Caco-2 (cell line): ENCODE results near the gene SLC6A8. TPM values are rescaled to one million over a fixed set of nuclear protein-coding genes. Genes with fewer than 3 reads are reported as not detected.
A peak's percentile ranks its signal among the peaks of the same experiment; 100 is the strongest.

Experiments
- BruUV-seq: library from RNA; stranded (reverse); fragments of 400-500 nt; replicated peaks from 2 replicates; lab custom pipeline; 2021; lab: Mats Ljungman, UMichigan
- CTCF ChIA-PET: fragments of 300-600 bp; sonication (Branson Sonifier 250); formaldehyde crosslinking; loops from one replicate; lab custom pipeline; 2022; ENCODE audit warnings: antibody characterized with exemption; lab: Charles Lee
- POLR2A ChIA-PET: fragments of 300-600 bp; sonication (Branson Sonifier 250); formaldehyde crosslinking; loops from one replicate; lab custom pipeline; 2022; ENCODE audit warnings: antibody characterized with exemption; lab: Charles Lee
- DNase-seq, 2 experiments: peaks; one replicate each; pipeline versions ENCODE4 v3.0.0 to v3.0.0-alpha.2; 2020 to 2022
- H3K27me3 ChIP-seq: replicated peaks from 2 replicates; pipeline ENCODE4 v1.6.0; 2011; ENCODE audit warnings: low read length; ENCODE audit not compliant: control insufficient read depth, insufficient read depth
- H3K36me3 ChIP-seq: 2 replicates; pipeline ENCODE4 v1.5.1; 2011; ENCODE audit warnings: low read length; ENCODE audit not compliant: control insufficient read depth, insufficient read depth
- H3K4me1 ChIP-seq: fragments of 250-450 bp; sonication (Bioruptor Pico); 2 replicates; pipeline ENCODE4 v1.5.1; 2020; ENCODE audit warnings: mild to moderate bottlenecking
- H3K4me3 ChIP-seq: 2 replicates; pipeline ENCODE4 v1.5.1; 2011; ENCODE audit warnings: low read depth, mild to moderate bottlenecking, control low read depth, low read length
- H3K9me3 ChIP-seq: fragments of 250-450 bp; sonication (Bioruptor Pico); 2 replicates; pipeline ENCODE4 v1.5.1; 2020; ENCODE audit warnings: mild to moderate bottlenecking, moderate library complexity
- H3K27ac Mint-ChIP-seq: one replicate; pipeline ENCODE4 v1.8.0; 2022; ENCODE audit warnings: mixed read lengths; ENCODE audit not compliant: unreplicated experiment
- H3K27me3 Mint-ChIP-seq: one replicate; pipeline ENCODE4 v1.8.0; 2022; ENCODE audit warnings: mixed read lengths; ENCODE audit not compliant: insufficient read depth, unreplicated experiment
- H3K36me3 Mint-ChIP-seq: one replicate; pipeline ENCODE4 v1.8.0; 2022; ENCODE audit warnings: mild to moderate bottlenecking, mixed read lengths; ENCODE audit not compliant: insufficient read depth, unreplicated experiment
- H3K4me1 Mint-ChIP-seq: one replicate; pipeline ENCODE4 v1.8.0; 2022; ENCODE audit warnings: low read depth, mixed read lengths; ENCODE audit not compliant: unreplicated experiment
- H3K4me3 Mint-ChIP-seq: one replicate; pipeline ENCODE4 v1.8.0; 2022; ENCODE audit warnings: mild to moderate bottlenecking, moderate library complexity, mixed read lengths; ENCODE audit not compliant: unreplicated experiment
- H3K9me3 Mint-ChIP-seq: one replicate; pipeline ENCODE4 v1.8.0; 2022; ENCODE audit warnings: mixed read lengths; ENCODE audit not compliant: unreplicated experiment
- intact Hi-C: fragments of 100-400 bp; cut with micrococcal nuclease; formaldehyde crosslinking; loops from one replicate; pipeline ENCODE4 v1.10.0; 2022; ENCODE audit not compliant: unreplicated experiment
- total RNA-seq: library from RNA; stranded (reverse); gene quantifications from 2 replicates; pipeline ENCODE4 v1.2.3, GENCODE V29; 2022
- TF ChIP-seq, protein P1 (sequence below), 2 experiments: fragments of 200-600 bp in 1 of 2; IDR thresholded peaks; 1 replicate in 1 of 2; 2 replicates in 1 of 2; pipeline versions ENCODE4 v1.5.1 to v1.8.0; 2011 to 2022; ENCODE audit warnings: antibody characterized with exemption in 1 of 2, control low read depth in 1 of 2, inconsistent platforms in 1 of 2, low read depth in 1 of 2, low read length in 1 of 2, mild to moderate bottlenecking in 1 of 2, moderate library complexity in 1 of 2; ENCODE audit not compliant: insufficient read depth in 1 of 2, severe bottlenecking in 1 of 2, unreplicated experiment in 1 of 2

SLC6A8 gene
- total RNA-seq, 1 experiment from 2014 or later, result 8.8 TPM

DNA sequence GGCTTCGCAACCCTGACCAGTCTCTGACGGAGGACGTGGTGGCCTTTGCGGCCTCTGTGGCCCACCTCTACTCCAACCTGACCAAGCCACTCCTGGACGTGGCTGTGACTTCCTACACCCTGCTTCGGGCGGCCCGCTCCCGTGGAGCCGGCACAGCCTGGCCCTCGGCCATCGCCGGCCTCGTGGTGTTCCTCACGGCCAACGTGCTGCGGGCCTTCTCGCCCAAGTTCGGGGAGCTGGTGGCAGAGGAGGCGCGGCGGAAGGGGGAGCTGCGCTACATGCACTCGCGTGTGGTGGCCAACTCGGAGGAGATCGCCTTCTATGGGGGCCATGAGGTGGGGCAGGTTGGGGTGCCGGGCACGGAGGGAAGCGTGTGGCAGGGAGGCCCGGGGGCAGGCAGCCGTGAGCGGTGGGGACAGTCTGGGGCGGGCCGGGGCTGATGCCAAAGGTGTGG, 38.1 kb downstream of the SLC6A8 start:
- Mint-ChIP-seq H3K9me3 (no peaks in the 10 kb centered on the region), H3K4me1 (no peaks in the 10 kb centered on the region), H3K4me3 (peak overlapping the region; percentile 27), H3K27me3 (no peaks in the 10 kb centered on the region), H3K27ac (no peak overlapping the region), H3K36me3 (peaks cover 22% of the 10 kb centered on the region)
- BruUV-seq, result no TSS peak
- intact Hi-C loops, result no loop called here
- Histone ChIP-seq H3K36me3 (no peaks in the 10 kb centered on the region), H3K4me1 (peaks cover 14% of the 10 kb centered on the region), H3K27me3 (no peaks in the 10 kb centered on the region), H3K9me3 (no peaks in the 10 kb centered on the region), H3K4me3 (no peak overlapping the region)
- TF ChIP-seq, protein P1, sequence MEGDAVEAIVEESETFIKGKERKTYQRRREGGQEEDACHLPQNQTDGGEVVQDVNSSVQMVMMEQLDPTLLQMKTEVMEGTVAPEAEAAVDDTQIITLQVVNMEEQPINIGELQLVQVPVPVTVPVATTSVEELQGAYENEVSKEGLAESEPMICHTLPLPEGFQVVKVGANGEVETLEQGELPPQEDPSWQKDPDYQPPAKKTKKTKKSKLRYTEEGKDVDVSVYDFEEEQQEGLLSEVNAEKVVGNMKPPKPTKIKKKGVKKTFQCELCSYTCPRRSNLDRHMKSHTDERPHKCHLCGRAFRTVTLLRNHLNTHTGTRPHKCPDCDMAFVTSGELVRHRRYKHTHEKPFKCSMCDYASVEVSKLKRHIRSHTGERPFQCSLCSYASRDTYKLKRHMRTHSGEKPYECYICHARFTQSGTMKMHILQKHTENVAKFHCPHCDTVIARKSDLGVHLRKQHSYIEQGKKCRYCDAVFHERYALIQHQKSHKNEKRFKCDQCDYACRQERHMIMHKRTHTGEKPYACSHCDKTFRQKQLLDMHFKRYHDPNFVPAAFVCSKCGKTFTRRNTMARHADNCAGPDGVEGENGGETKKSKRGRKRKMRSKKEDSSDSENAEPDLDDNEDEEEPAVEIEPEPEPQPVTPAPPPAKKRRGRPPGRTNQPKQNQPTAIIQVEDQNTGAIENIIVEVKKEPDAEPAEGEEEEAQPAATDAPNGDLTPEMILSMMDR (IDR thresholded peaks at IDR 0.05; ENCODE audit: insufficient read depth in 1 of 2, low read depth in 1 of 2, low read length in 1 of 2, severe bottlenecking in 1 of 2, unreplicated experiment in 1 of 2), result no peak
- DNase-seq, result no peak
- ChIA-PET CTCF (no interaction called here), POLR2A (no interaction called here)

DNA sequence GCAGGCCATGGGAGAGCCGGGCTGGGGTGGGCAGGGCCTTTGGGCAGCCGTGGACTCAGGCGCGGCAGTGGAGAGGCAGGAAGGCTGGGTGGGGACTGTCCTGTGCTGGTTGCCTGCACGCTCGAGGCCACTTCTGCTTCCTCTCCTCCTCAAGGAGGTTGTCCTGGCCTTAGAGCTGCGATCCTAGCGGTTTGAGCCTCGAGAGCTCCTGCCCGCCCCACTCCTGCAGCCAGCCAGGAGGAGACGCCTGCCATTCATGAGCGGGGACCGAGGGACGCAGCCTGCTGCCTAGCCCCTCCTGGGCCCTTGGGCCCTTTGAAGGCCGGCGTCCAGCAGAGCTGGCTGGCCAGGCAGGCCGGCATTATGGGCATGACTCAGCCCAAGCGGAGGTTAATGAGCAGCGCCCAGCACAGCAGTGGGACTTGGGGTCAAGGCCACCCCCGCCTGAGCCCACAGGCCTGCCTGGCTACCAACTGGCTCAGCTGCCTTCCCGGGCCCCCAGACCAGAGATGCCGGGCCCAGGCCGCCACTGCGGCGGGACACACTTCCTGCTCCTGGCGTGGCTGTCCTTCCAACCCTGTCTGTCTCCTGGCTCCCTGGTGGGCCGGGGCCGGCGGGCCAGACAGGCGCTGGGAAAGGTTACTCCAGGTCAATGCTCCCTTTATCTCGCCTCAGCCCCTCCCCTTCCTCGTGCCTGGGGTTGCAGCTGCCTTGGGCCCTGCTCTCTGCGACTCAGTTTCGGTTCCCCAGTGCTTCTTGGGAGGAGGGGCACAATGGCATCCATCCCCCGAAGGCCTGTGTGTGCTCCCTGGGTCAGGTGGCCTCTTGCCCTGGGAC, 38.8 kb downstream of the SLC6A8 start:
- no peaks in the 10 kb centered on the region for H3K9me3 Mint-ChIP-seq
- intact Hi-C loops, result no loop called here
- peaks cover 14% of the 10 kb centered on the region for H3K4me1 ChIP-seq
- no TSS peak for BruUV-seq
- no peaks in the 10 kb centered on the region for H3K4me1 Mint-ChIP-seq
- ChIA-PET POLR2A (no interaction called here), CTCF (no interaction called here)
- H3K27me3 Mint-ChIP-seq, result no peaks in the 10 kb centered on the region
- peak overlapping the region; percentile 33 for H3K4me3 Mint-ChIP-seq
- H3K4me3 ChIP-seq, result no peak overlapping the region
- TF ChIP-seq, protein P1 (IDR thresholded peaks at IDR 0.05; ENCODE audit: insufficient read depth in 1 of 2, low read depth in 1 of 2, low read length in 1 of 2, severe bottlenecking in 1 of 2, unreplicated experiment in 1 of 2), result no peak
- H3K27me3 ChIP-seq, result no peaks in the 10 kb centered on the region
- peaks cover 22% of the 10 kb centered on the region for H3K36me3 Mint-ChIP-seq
- H3K27ac Mint-ChIP-seq, result no peak overlapping the region
- no peaks in the 10 kb centered on the region for H3K36me3 ChIP-seq
- H3K9me3 ChIP-seq, result no peaks in the 10 kb centered on the region
- peak; percentile 17 to 46 for DNase-seq

DNA sequence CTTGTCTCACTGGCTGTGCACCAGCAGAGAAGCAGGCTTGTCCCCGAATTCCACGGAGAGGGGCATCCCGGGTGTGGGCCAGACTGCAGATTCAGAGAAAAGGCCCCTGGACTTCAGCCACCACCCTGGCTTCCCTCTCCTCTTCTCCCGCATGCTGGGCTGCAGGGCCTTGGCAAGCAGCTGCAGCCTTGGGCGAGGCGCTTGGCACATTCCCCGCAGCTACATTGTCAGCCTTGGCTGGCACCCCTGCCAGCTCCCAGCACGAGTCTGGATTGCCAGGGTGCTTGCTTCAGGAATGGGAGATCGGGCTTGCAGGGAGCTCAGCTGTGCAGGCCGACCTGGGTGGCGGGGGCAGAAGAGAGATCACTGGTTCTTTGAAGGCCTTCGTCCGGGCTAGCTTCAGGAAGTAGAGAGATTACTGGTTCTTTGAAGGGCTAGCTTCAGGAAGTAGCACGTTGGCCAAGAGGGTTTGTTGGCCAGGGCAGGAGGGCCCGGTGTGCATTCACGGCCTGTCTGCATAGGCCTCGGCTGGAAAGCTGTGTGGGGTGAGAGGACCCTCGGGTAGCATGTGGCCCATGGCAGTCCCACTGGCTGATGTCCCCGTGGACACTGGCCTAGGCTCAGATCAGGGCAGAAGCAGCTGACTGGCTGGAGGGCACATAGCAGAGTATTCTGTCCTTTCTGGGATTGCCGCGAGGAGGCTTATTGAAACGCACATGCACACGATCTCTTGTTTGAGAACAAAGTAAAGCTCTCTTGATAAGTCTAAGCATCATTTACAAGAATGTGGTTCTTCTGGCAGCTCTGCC, 39.6 kb downstream of the SLC6A8 start:
- peaks cover 17% of the 10 kb centered on the region for H3K36me3 Mint-ChIP-seq
- no peak for DNase-seq
- no peaks in the 10 kb centered on the region for H3K27me3 ChIP-seq
- H3K9me3 Mint-ChIP-seq, result no peaks in the 10 kb centered on the region
- no peaks in the 10 kb centered on the region for H3K4me1 Mint-ChIP-seq
- peak overlapping the region; percentile 33 for H3K4me3 Mint-ChIP-seq
- H3K27ac Mint-ChIP-seq, result no peak overlapping the region
- peaks cover 13% of the 10 kb centered on the region for H3K4me1 ChIP-seq
- ChIA-PET POLR2A (no interaction called here), CTCF (no interaction called here)
- intact Hi-C loops, result no loop called here
- no peaks in the 10 kb centered on the region for H3K36me3 ChIP-seq
- TF ChIP-seq, protein P1 (IDR thresholded peaks at IDR 0.05; ENCODE audit: insufficient read depth in 1 of 2, low read depth in 1 of 2, low read length in 1 of 2, severe bottlenecking in 1 of 2, unreplicated experiment in 1 of 2), result no peak
- no peaks in the 10 kb centered on the region for H3K9me3 ChIP-seq
- no peak overlapping the region for H3K4me3 ChIP-seq
- H3K27me3 Mint-ChIP-seq, result no peaks in the 10 kb centered on the region
- no TSS peak for BruUV-seq
